ENCODE measurements around the gene ARHGAP32.

Gene ARHGAP32

DNA sequence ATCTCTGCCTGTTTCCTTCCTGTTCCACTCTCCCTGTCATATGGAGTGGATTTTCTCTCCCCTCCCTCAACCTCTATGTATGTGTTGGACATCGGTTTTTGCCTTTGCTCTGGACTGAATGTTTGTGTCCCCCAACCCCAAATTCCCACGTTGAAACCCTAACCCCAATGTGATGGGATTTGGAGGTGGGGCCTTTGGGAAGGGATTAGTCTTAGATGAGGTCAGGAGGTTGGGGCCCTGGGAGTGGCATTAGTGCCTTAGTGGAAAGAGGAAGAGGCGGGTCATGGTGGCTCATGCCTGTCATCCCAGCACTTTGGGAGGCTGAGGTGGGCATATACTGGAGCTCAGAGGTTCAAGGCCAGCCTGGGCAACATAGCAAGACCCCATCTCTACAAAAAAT, 261.1 kb downstream of the ARHGAP32 start:
- no peak overlapping the region for H3K4me3 ChIP-seq (ENCODE audit: low read depth, low read length)

DNA sequence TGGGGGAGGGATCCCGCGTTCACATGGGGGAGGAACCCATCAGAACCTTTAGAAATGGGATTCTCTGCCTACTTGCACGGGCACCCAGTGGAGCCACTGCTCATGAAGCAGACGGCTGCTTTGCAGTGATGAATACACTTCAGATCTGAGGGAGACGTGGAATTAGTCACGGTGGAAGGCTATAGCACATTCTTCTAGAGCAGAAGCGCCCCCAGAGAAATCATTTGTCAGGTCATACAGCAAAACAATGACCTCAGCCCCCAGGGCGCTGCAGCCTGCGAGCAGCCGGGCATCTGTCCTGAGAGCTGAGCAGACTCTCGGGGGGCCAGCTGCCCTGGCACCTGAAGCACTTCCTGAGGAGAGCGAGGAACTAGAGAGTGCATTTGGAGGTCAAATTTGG, 262.1 kb downstream of the ARHGAP32 start:
- Histone ChIP-seq H3K4me1 (ENCODE audit: control insufficient read depth, insufficient read depth, low read length) (peaks cover 29% of the 10 kb centered on the region), H3K36me3 (ENCODE audit: control insufficient read depth, insufficient read depth, low read length) (no peaks in the 10 kb centered on the region), H3K9ac (ENCODE audit: low read length) (no peak overlapping the region)

More for the DNA sequence above, 261.1 kb downstream of the ARHGAP32 start:
- Histone ChIP-seq H3K27me3 (ENCODE audit: control insufficient read depth, insufficient read depth, low read length) (peaks cover 74% of the 10 kb centered on the region), H3K27ac (ENCODE audit: low read depth, low read length) (no peak overlapping the region), H3K9ac (ENCODE audit: low read length) (no peak overlapping the region), H3K4me1 (ENCODE audit: control insufficient read depth, insufficient read depth, low read length) (peaks cover 27% of the 10 kb centered on the region), H3K36me3 (ENCODE audit: control insufficient read depth, insufficient read depth, low read length) (no peaks in the 10 kb centered on the region), H3K9me3 (ENCODE audit: control insufficient read depth, insufficient read depth, low read depth, low read length) (no peaks in the 10 kb centered on the region)

DNA sequence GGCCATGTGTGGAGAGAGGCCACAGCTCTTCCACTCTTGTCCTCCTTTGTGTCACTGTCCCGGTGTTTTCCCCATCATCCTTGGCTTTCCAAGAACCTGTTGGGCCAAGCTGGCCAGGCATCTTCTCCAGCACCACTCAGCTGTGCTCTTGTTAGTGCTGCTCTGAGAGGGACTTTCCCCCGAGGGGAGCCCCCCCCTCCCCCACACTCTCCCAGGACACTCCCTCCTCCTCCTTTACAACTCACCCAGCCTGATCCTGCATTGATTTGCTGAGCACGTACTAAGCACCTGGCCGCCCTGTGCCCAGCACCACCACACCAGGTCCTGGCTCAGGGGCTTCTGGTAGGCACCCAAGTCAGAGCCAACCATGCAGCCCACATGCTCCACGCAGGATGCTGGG, 262.7 kb downstream of the ARHGAP32 start:
- H3K4me3 ChIP-seq (ENCODE audit: low read depth, low read length) = no peak overlapping the region
- no peaks in the 10 kb centered on the region for H3K9me3 ChIP-seq (ENCODE audit: control insufficient read depth, insufficient read depth, low read depth, low read length)
- H3K27ac ChIP-seq (ENCODE audit: low read depth, low read length) = no peak overlapping the region
- H3K4me1 ChIP-seq (ENCODE audit: control insufficient read depth, insufficient read depth, low read length) = peaks cover 33% of the 10 kb centered on the region
- H3K36me3 ChIP-seq (ENCODE audit: control insufficient read depth, insufficient read depth, low read length) = no peaks in the 10 kb centered on the region
- H3K27me3 ChIP-seq (ENCODE audit: control insufficient read depth, insufficient read depth, low read length) = peaks cover 82% of the 10 kb centered on the region
- H3K9ac ChIP-seq (ENCODE audit: low read length) = no peak overlapping the region

More for the DNA sequence above, 262.1 kb downstream of the ARHGAP32 start:
- H3K4me3 ChIP-seq (ENCODE audit: low read depth, low read length) = no peak overlapping the region
- no peaks in the 10 kb centered on the region for H3K9me3 ChIP-seq (ENCODE audit: control insufficient read depth, insufficient read depth, low read depth, low read length)
- H3K27ac ChIP-seq (ENCODE audit: low read depth, low read length) = no peak overlapping the region
- peaks cover 82% of the 10 kb centered on the region for H3K27me3 ChIP-seq (ENCODE audit: control insufficient read depth, insufficient read depth, low read length)

DNA sequence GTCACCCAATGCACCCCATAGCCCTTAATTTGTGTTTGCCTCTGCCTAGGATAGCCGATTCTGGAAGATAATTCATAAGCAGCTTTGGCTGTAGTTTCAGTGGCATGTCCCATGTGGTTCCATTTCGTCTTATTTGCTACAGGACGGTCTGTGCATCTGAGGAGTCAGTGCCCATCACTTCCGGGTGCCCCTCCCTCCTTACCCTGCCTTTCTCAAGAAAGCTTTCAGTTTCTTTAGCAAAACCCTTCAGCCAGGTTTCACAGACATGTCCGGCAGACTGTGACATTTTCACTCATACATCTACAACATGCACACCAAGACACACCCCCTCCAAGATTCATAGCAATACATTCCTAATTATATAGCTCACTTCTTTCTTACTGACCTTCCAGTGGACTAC, 263.7 kb downstream of the ARHGAP32 start:
- H3K9me3 ChIP-seq (ENCODE audit: control insufficient read depth, insufficient read depth, low read depth, low read length) = no peaks in the 10 kb centered on the region
- peaks cover 33% of the 10 kb centered on the region for H3K4me1 ChIP-seq (ENCODE audit: control insufficient read depth, insufficient read depth, low read length)
- no peak overlapping the region for H3K9ac ChIP-seq (ENCODE audit: low read length)
- no peak overlapping the region for H3K27ac ChIP-seq (ENCODE audit: low read depth, low read length)
- no peak overlapping the region for H3K4me3 ChIP-seq (ENCODE audit: low read depth, low read length)
- no peaks in the 10 kb centered on the region for H3K36me3 ChIP-seq (ENCODE audit: control insufficient read depth, insufficient read depth, low read length)
- peaks cover 78% of the 10 kb centered on the region for H3K27me3 ChIP-seq (ENCODE audit: control insufficient read depth, insufficient read depth, low read length)

DNA sequence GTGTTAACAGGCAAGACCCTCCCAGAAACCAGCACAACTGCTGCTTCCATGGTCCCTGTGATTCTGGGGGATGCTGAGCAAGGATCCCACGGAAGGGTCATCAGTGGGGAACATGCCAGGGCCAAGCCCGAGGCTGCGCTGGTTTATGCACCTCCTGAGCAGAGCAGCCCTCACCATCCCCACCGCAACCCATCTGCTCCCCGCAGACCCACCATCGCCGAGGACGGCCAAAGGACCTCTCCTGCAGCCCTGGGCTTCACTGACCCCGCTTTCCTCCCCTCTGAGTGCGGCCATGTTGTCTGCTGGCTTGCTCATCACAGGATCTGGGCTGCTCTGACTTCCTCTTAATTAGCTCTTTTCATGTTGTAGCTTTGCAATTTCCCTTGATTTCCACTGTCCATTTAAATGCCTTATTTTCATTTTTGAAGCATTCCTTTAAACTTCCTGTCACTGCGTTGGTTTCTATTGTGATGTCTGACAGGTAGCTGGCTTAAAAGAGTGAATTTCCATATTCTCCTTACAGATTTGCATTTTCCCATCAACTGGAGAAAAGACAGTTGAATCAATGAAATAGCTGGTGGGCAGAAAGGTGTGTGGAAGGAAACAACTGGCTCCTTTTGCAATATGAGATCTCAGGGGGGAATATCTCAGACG, 264.3 kb downstream of the ARHGAP32 start:
- no peak overlapping the region for H3K4me3 ChIP-seq (ENCODE audit: low read depth, low read length)
- H3K9me3 ChIP-seq (ENCODE audit: control insufficient read depth, insufficient read depth, low read depth, low read length) = no peaks in the 10 kb centered on the region
- no peak overlapping the region for H3K27ac ChIP-seq (ENCODE audit: low read depth, low read length)
- no peaks in the 10 kb centered on the region for H3K36me3 ChIP-seq (ENCODE audit: control insufficient read depth, insufficient read depth, low read length)
- peaks cover 33% of the 10 kb centered on the region for H3K4me1 ChIP-seq (ENCODE audit: control insufficient read depth, insufficient read depth, low read length)
- H3K9ac ChIP-seq (ENCODE audit: low read length) = no peak overlapping the region
- peaks cover 72% of the 10 kb centered on the region for H3K27me3 ChIP-seq (ENCODE audit: control insufficient read depth, insufficient read depth, low read length)

DNA sequence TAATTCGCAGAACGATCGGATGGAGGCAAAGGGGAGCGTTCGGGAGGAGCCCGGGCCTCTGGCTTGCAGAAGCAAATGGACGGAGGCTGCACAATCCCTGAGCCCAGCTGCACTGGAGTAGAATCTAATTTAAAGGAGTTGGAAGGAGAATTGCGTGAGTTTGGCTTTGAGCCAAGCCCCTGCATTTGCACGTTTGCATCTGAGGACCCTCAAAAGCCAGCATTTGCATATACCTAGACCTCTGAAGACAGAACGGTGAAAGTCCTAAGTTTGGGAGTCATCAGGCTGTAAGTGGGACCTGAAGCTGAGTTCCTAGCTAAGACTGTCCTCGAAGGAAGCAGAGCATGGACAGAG, 265.0 kb downstream of the ARHGAP32 start:
- no peaks in the 10 kb centered on the region for H3K36me3 ChIP-seq (ENCODE audit: control insufficient read depth, insufficient read depth, low read length)
- H3K4me1 ChIP-seq (ENCODE audit: control insufficient read depth, insufficient read depth, low read length) = peaks cover 33% of the 10 kb centered on the region
- no peaks in the 10 kb centered on the region for H3K9me3 ChIP-seq (ENCODE audit: control insufficient read depth, insufficient read depth, low read depth, low read length)
- H3K27me3 ChIP-seq (ENCODE audit: control insufficient read depth, insufficient read depth, low read length) = peaks cover 65% of the 10 kb centered on the region
- no peak overlapping the region for H3K4me3 ChIP-seq (ENCODE audit: low read depth, low read length)
- H3K27ac ChIP-seq (ENCODE audit: low read depth, low read length) = no peak overlapping the region
- no peak overlapping the region for H3K9ac ChIP-seq (ENCODE audit: low read length)

DNA sequence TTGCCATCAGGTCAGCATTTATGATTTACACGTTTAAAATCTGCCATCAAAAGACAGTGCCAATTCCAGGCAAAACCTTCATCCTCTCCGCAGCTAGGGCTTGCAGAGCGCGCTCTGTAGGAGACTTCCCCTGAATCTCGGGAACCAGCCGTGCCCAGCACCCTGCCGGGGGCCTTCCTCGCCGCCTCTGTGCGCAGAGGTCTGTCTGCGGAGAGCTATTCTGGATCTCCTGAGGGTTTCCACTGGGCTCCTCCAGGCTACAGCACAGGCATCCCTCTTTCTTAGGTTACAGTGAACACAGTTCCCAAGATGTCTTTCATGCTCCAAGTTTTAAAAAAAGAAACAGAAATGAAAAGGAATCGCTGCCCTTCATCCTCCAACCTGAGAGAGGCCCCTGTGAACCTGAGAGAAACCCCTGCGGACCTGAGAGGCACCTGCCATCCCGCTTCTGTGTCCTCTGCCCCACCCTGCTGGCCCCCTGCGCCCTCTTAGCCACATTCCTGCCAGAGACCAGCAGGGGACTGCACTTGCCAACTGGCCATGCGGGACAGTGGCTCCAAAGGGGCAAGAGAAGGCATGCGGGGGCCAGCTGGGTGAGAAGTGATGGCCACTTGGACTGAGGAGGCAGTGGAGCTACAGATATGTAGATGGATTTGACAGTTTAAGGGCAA, 265.6 kb downstream of the ARHGAP32 start:
- H3K9ac ChIP-seq (ENCODE audit: low read length) = no peak overlapping the region
- H3K9me3 ChIP-seq (ENCODE audit: control insufficient read depth, insufficient read depth, low read depth, low read length) = no peaks in the 10 kb centered on the region
- no peak overlapping the region for H3K4me3 ChIP-seq (ENCODE audit: low read depth, low read length)
- H3K27ac ChIP-seq (ENCODE audit: low read depth, low read length) = no peak overlapping the region
- H3K27me3 ChIP-seq (ENCODE audit: control insufficient read depth, insufficient read depth, low read length) = peaks cover 60% of the 10 kb centered on the region
- no peaks in the 10 kb centered on the region for H3K36me3 ChIP-seq (ENCODE audit: control insufficient read depth, insufficient read depth, low read length)
- H3K4me1 ChIP-seq (ENCODE audit: control insufficient read depth, insufficient read depth, low read length) = peaks cover 33% of the 10 kb centered on the region

DNA sequence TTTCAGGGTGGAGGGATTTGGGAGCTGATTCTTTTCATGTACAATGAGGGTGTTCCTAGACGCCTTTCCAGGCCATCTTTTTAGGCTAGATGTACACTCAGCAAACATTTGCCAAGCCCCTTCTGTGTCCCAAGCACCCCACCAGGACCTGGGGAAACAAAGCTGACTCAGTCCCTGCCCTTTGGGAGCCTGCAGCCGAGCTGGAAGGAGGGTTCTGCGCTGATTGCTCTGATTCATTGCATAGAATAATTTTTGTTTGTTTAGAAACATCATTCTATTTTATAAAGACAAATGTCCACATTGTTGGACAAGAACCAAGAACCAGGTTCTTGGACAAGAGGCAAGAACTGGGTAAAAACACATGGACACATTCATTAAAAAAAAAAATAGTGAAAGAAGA, 266.1 kb downstream of the ARHGAP32 start:
- Histone ChIP-seq H3K27ac (ENCODE audit: low read depth, low read length) (no peak overlapping the region), H3K27me3 (ENCODE audit: control insufficient read depth, insufficient read depth, low read length) (peaks cover 56% of the 10 kb centered on the region), H3K9ac (ENCODE audit: low read length) (no peak overlapping the region), H3K9me3 (ENCODE audit: control insufficient read depth, insufficient read depth, low read depth, low read length) (no peaks in the 10 kb centered on the region), H3K36me3 (ENCODE audit: control insufficient read depth, insufficient read depth, low read length) (no peaks in the 10 kb centered on the region), H3K4me1 (ENCODE audit: control insufficient read depth, insufficient read depth, low read length) (peaks cover 33% of the 10 kb centered on the region), H3K4me3 (ENCODE audit: low read depth, low read length) (no peak overlapping the region)

DNA sequence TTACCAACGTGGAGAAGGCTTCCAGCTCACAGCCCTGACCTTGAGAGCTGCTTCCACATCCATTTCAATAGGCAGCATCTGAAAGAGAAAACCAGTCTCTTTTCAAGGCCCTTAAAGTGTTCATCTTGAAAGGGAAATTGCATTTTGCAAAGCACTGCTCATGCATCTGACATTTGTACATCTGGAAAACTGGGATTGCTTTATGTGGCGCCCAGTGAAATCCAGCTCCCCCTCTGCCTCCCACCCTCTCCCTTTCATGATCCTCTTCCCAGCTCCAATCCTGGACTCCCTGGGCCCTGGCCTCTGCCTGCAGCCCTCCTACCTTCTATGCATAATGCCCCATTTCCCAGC, 266.9 kb downstream of the ARHGAP32 start:
- Histone ChIP-seq H3K36me3 (ENCODE audit: control insufficient read depth, insufficient read depth, low read length) (no peaks in the 10 kb centered on the region), H3K27ac (ENCODE audit: low read depth, low read length) (no peak overlapping the region), H3K4me1 (ENCODE audit: control insufficient read depth, insufficient read depth, low read length) (peaks cover 33% of the 10 kb centered on the region), H3K4me3 (ENCODE audit: low read depth, low read length) (no peak overlapping the region), H3K27me3 (ENCODE audit: control insufficient read depth, insufficient read depth, low read length) (peaks cover 55% of the 10 kb centered on the region), H3K9ac (ENCODE audit: low read length) (no peak overlapping the region), H3K9me3 (ENCODE audit: control insufficient read depth, insufficient read depth, low read depth, low read length) (no peaks in the 10 kb centered on the region)

DNA sequence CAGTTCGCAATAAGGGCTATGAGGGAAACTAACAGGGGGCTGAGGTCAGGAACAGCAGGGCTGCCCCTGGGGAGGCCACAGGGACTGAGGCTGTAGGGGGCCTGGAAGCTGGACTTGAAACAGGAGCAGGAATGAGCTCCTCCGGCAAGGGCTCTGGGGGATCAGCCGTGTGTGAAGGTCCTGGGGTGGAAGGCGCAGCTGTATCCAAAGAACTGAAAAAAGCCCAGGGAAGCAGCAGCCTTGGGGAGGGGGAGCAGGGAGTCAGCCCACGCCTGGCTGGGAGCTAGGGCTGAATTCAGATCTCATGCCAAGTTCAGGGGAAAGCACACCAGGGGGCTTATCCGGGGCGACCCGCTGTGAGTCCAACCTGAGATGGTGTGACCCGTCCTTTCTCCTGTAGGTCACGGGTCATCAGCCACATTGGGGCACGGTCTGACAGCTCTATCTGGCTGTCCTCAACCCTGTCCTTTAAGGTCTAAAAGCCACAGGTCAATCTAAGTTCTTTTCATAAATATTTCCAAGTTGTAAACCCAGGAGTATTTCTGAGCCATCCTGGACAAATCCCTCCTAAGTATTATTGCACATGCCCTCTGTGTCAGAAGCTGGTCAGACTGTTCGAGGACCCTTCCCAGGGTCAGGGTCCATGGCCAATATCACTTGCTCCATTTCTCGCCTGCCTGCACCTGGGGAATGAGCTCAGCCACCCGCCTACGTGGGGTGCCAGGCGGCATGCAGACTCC, 267.4 kb downstream of the ARHGAP32 start:
- Histone ChIP-seq H3K4me3 (ENCODE audit: low read depth, low read length) (no peak overlapping the region), H3K27ac (ENCODE audit: low read depth, low read length) (no peak overlapping the region), H3K27me3 (ENCODE audit: control insufficient read depth, insufficient read depth, low read length) (peaks cover 50% of the 10 kb centered on the region), H3K36me3 (ENCODE audit: control insufficient read depth, insufficient read depth, low read length) (no peaks in the 10 kb centered on the region), H3K9me3 (ENCODE audit: control insufficient read depth, insufficient read depth, low read depth, low read length) (no peaks in the 10 kb centered on the region), H3K4me1 (ENCODE audit: control insufficient read depth, insufficient read depth, low read length) (peaks cover 28% of the 10 kb centered on the region), H3K9ac (ENCODE audit: low read length) (no peak overlapping the region)

DNA sequence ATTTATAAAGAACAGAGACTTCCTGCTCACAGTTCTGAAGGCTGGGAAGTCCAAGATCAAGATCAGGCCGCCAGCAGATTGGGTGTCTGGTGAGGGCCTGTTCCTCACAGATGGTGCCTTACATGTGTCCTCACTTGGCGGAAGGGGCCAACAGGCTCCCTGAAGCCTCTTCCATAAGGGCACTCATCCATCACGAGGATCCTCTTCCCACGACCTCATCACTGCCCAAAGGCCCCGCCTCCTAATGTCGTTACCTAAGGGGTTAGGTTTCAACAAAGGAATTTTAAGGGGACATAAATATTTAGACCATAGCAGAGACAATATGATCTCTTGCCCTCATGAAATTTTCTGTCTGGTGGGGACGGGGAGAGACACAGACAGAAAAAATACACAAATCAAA, 268.0 kb downstream of the ARHGAP32 start:
- Histone ChIP-seq H3K27me3 (ENCODE audit: control insufficient read depth, insufficient read depth, low read length) (peaks cover 45% of the 10 kb centered on the region), H3K36me3 (ENCODE audit: control insufficient read depth, insufficient read depth, low read length) (no peaks in the 10 kb centered on the region), H3K9me3 (ENCODE audit: control insufficient read depth, insufficient read depth, low read depth, low read length) (no peaks in the 10 kb centered on the region), H3K4me3 (ENCODE audit: low read depth, low read length) (no peak overlapping the region), H3K9ac (ENCODE audit: low read length) (no peak overlapping the region), H3K4me1 (ENCODE audit: control insufficient read depth, insufficient read depth, low read length) (peaks cover 23% of the 10 kb centered on the region), H3K27ac (ENCODE audit: low read depth, low read length) (no peak overlapping the region)
